Bronchial epithelial cell (primary cell): ENCODE results near the gene MPND. TPM values are rescaled to one million over a fixed set of nuclear protein-coding genes. Genes with fewer than 3 reads are reported as not detected.
A peak's percentile ranks its signal among the peaks of the same experiment; 100 is the strongest.

Experiments
- DNase-seq: peaks from one replicate; pipeline ENCODE4 v3.0.0-alpha.2; 2010; ENCODE audit warnings: low read depth
- FAIRE-seq: peaks from 2 replicates; lab custom pipeline; 2011; peaks lifted over from hg19 to GRCh38; lab: Jason Lieb, UNC
- H3K27me3 ChIP-seq: 2 replicates; pipeline ENCODE4 v1.5.1; 2011; ENCODE audit warnings: low read length; ENCODE audit not compliant: control insufficient read depth, insufficient read depth
- H3K36me3 ChIP-seq: 2 replicates; pipeline ENCODE4 v1.5.1; 2011; ENCODE audit warnings: low read length; ENCODE audit not compliant: control insufficient read depth, insufficient read depth
- H3K4me3 ChIP-seq: 2 replicates; pipeline ENCODE4 v1.5.1; 2011; ENCODE audit warnings: mild to moderate bottlenecking, low read depth, low read length, control low read depth
- total RNA-seq: library from RNA; depleted of rRNA; stranded (reverse); fragments of >200 nt; gene quantifications from 2 replicates; pipeline ENCODE4 v1.2.1, GENCODE V29; 2014
- TF ChIP-seq, protein P1 (sequence below): IDR thresholded peaks from 2 replicates; pipeline ENCODE4 v1.5.1; 2011; ENCODE audit warnings: mild to moderate bottlenecking, moderate library complexity, low read length, control low read depth, inconsistent platforms; ENCODE audit not compliant: insufficient read depth, severe bottlenecking

MPND gene
- total RNA-seq, 1 donor from 2014 or later = 3.7 TPM

DNA sequence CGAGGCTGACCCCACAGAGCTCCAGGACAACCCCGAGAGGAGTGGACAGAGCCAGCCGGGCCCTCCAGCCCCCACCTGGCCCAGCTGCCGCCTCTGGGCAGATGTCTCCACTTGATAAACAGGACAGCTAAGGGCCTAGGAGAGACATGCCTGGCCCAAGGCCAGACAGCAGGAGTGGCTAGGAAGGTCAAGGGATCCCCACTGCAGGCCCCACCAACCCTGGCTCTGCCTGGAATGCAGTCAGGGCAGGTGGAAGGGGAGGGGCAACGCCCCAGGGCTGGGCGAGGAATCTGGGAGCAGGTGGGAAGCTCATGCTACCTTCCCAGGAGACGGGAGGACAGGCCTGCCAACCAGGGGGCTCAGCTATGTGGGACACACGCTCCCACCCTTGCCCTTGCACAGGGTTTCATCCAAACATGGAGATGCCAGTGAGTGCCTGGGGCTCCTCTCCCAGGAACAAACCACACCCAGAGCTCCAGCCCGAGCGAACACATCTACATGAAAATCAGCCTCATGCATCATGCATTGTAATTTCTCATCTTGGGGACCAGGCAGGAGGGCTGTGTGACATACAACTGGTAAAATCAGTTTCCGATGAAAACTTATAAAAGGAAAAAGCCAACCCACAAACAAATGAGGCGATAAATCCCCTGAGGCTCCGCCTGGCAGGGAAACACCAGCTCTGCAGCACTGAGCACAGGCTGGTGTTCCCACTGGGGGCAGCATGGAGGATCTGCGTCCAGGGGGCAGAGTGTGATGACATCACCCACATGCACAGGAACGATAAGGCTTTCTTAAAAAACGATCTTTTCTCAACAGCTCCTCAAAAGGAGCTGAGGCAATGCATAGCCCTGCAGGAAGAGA lies 32.0 kb downstream of the MPND start:
- TF ChIP-seq, protein P1, sequence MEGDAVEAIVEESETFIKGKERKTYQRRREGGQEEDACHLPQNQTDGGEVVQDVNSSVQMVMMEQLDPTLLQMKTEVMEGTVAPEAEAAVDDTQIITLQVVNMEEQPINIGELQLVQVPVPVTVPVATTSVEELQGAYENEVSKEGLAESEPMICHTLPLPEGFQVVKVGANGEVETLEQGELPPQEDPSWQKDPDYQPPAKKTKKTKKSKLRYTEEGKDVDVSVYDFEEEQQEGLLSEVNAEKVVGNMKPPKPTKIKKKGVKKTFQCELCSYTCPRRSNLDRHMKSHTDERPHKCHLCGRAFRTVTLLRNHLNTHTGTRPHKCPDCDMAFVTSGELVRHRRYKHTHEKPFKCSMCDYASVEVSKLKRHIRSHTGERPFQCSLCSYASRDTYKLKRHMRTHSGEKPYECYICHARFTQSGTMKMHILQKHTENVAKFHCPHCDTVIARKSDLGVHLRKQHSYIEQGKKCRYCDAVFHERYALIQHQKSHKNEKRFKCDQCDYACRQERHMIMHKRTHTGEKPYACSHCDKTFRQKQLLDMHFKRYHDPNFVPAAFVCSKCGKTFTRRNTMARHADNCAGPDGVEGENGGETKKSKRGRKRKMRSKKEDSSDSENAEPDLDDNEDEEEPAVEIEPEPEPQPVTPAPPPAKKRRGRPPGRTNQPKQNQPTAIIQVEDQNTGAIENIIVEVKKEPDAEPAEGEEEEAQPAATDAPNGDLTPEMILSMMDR = peak; percentile 40
- DNase-seq (peak; percentile 62), FAIRE-seq (no peak)

DNA sequence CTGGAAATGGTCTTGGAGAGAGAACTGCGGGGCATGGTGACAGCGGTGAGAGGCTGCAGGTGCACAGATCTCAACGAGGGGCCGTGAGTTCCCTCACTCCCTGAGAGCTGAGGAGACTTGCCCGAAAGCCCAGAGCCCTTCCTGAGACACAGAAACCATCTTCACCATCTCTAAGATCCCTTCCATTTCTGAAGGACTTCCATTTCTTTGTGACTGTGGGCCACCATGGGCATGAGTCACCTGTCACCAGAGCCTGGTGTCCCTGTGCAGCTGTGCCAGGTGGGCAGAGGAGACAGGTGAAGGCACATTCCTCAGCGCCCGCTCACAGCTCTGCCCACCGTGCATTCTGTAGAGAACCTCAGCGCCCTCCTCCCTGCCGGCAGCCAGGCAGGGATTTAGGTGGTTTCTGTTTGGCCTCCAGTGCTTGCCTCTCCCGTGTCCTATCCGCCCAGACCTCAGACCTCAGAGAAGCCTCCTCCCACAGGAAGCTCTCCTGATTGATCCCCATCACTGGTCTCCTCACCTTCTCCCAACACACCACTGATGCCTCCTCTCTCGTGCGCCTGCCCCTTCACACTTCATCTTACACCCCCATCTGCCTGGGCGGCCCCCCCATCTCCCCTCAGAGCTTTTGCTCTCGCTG lies 32.8 kb downstream of the MPND start:
- peaks cover 10% of the 10 kb centered on the region for H3K36me3 ChIP-seq

More for the DNA sequence above, 32.0 kb downstream of the MPND start:
- Histone ChIP-seq H3K36me3 (peaks cover 13% of the 10 kb centered on the region), H3K4me3 (no peak overlapping the region), H3K27me3 (no peaks in the 10 kb centered on the region)

DNA sequence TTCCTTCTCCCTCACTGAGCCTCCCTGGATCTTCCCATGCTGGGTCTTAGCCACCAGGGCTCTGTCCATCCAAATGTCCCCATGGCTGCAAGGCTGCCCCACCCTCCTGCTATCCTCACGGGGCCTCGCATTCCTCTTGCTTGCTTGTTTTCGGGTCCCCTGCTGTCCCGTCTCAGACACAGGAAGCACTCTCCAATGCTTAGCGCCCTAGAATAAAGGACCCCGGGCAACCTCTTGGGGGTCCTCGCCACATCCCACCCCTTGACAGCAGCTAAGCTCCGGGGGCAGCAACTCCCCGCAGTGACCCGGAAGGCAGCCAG lies 33.3 kb downstream of the MPND start:
- FAIRE-seq (no peak), DNase-seq (no peak)
- Histone ChIP-seq H3K27me3 (no peaks in the 10 kb centered on the region), H3K4me3 (no peak overlapping the region), H3K36me3 (peaks cover 10% of the 10 kb centered on the region)
- TF ChIP-seq, protein P1 = no peak

More for the DNA sequence above, 32.8 kb downstream of the MPND start:
- DNase-seq = no peak
- FAIRE-seq = no peak
- TF ChIP-seq, protein P1 = no peak
- no peak overlapping the region for H3K4me3 ChIP-seq
- H3K27me3 ChIP-seq = no peaks in the 10 kb centered on the region

DNA sequence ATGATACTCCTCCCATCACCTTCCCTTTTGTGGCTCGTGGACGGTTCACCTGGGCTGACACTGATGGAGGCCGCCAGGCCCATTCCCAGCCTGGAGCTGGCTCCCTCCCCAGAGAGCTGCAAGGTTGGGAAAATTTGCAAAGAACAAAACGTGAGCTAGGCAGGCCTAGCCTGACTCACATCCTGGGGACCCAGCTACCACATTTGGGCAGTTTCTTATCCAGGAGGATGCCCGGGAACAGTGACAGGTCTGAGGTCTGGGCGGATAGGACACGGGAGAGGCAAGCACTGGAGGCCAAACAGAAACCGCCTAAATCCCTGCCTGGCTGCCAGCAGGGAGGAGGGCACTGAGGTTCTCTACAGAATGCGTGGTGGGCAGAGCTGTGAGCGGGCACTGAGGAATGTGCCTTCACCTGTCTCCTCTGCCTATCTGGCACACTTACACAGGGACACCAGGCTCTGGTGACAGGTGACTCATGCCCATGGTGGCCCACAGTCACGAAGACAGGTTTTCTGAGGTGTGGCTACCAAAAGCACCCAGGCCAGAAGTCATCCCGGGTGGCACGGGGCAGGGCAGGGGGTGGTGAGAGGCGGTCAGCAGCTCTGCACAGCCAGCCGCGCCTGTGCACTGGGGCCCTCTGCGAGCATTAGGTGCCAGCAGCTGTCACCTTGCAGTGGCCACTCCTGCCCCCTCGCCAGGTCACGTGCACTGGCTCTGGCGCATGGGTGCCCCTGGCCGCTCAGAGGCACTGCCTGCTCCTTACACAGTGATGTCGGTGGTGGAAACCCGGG lies 33.8 kb downstream of the MPND start:
- peak; percentile 76 for FAIRE-seq
- TF ChIP-seq, protein P1 = no peak
- DNase-seq = peak; percentile 28
- no peaks in the 10 kb centered on the region for H3K27me3 ChIP-seq
- peaks cover 11% of the 10 kb centered on the region for H3K36me3 ChIP-seq
- no peak overlapping the region for H3K4me3 ChIP-seq

DNA sequence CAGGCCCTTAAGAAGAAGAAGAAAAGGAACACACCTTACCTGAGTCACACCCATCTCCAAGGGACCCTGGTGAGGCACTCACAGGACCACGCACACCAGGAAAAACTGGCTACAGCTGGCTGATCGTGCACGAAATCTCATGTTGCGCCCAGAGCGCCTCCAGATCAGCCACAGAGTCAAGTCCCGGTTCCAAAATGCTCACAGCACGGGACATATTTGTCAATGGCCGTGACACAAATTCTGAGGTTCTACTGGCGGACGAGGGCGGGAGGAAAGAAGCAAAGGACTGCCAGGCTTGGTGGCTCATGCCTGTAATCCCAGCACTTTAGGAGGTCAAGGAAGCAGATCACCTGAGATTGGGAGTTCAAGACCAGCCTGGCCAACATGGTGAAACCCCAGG lies 35.5 kb downstream of the MPND start:
- FAIRE-seq = no peak
- H3K4me3 ChIP-seq = no peak overlapping the region
- TF ChIP-seq, protein P1 = no peak

More for the DNA sequence above, 35.5 kb downstream of the MPND start:
- no peak for DNase-seq
- Histone ChIP-seq H3K27me3 (no peaks in the 10 kb centered on the region), H3K36me3 (peaks cover 9% of the 10 kb centered on the region)
